Liver (tissue), 9 donors: ENCODE measurements around the gene FAM110A. TPM values are rescaled to one million over a fixed set of nuclear protein-coding genes. Genes with fewer than 3 reads are reported as not detected.

Source experiments
- DNase-seq: peaks from one replicate; pipeline ENCODE4 v3.0.0-alpha.2; 2017; ENCODE audit warnings: low spot score
- H3K27ac ChIP-seq, 2 donors: one replicate each; pipeline ENCODE4 v1.7.0; 2013; ENCODE audit warnings: inconsistent platforms in 2 of 2, low read length in 2 of 2, control low read depth in 1 of 2, low read depth in 1 of 2, mild to moderate bottlenecking in 1 of 2
- H3K27me3 ChIP-seq, 4 donors: one replicate each; pipeline versions ENCODE4 v1.6.1 to v1.7.0; 2013; ENCODE audit warnings: low read length in 3 of 4, inconsistent platforms in 1 of 4, mild to moderate bottlenecking in 1 of 4, moderate library complexity in 1 of 4; ENCODE audit not compliant: control insufficient read depth in 4 of 4, insufficient read depth in 4 of 4
- H3K36me3 ChIP-seq, 4 donors: one replicate each; pipeline versions ENCODE4 v1.6.1 to v1.7.0; 2013; ENCODE audit warnings: low read length in 3 of 4, mild to moderate bottlenecking in 3 of 4, low read depth in 1 of 4, moderate library complexity in 1 of 4; ENCODE audit not compliant: control insufficient read depth in 4 of 4, insufficient read depth in 3 of 4
- H3K4me1 ChIP-seq, 4 donors: one replicate each; pipeline versions ENCODE4 v1.6.1 to v1.7.0; 2013; ENCODE audit warnings: low read length in 3 of 4, mild to moderate bottlenecking in 3 of 4, moderate library complexity in 1 of 4; ENCODE audit not compliant: control insufficient read depth in 4 of 4, insufficient read depth in 4 of 4
- H3K4me3 ChIP-seq, 3 donors: one replicate each; pipeline versions ENCODE4 v1.6.1 to v1.7.0; 2013; ENCODE audit warnings: low read length in 3 of 3, control low read depth in 1 of 3, low read depth in 1 of 3, mild to moderate bottlenecking in 1 of 3
- H3K9ac ChIP-seq, 2 donors: one replicate each; pipeline ENCODE4 v1.7.0; 2013; ENCODE audit warnings: low read length in 2 of 2, mild to moderate bottlenecking in 2 of 2, moderate library complexity in 2 of 2, control low read depth in 1 of 2, low read depth in 1 of 2
- H3K9me3 ChIP-seq, 4 donors: one replicate each; pipeline versions ENCODE4 v1.6.1 to v1.7.0; 2013; ENCODE audit warnings: low read length in 3 of 4; ENCODE audit not compliant: control insufficient read depth in 4 of 4
- ATF3 ChIP-seq: IDR thresholded peaks from 2 replicates; pipeline ENCODE4 v1.6.1; 2016; ENCODE audit warnings: antibody characterized with exemption
- CTCF ChIP-seq: fragments of 150-350 bp; IDR thresholded peaks from 2 replicates; pipeline ENCODE4 v1.5.1; 2017; ENCODE audit warnings: improper control_type of control experiment, low read depth, low read length; ENCODE audit not compliant: missing input control
- EGR1 ChIP-seq, 2 donors: IDR thresholded peaks; 2 replicates each; pipeline ENCODE4 v1.6.1; 2016 to 2018; ENCODE audit warnings: antibody characterized with exemption in 2 of 2, low read depth in 2 of 2
- FOXA1 ChIP-seq: IDR thresholded peaks from 2 replicates; pipeline ENCODE4 v1.6.1; 2016; ENCODE audit warnings: antibody characterized with exemption
- FOXA2 ChIP-seq: IDR thresholded peaks from 2 replicates; pipeline ENCODE4 v1.6.1; 2016; ENCODE audit warnings: antibody characterized with exemption
- HNF4A ChIP-seq, 2 donors: conservative IDR thresholded peaks; 2 replicates each; pipeline ENCODE4 v1.6.1; 2016; ENCODE audit warnings: antibody characterized with exemption in 2 of 2, mild to moderate bottlenecking in 2 of 2
- HNF4G ChIP-seq: IDR thresholded peaks from 2 replicates; pipeline ENCODE4 v1.6.1; 2016; ENCODE audit warnings: antibody characterized with exemption
- JUND ChIP-seq, 2 donors: IDR thresholded peaks; 2 replicates each; pipeline ENCODE4 v1.6.1; 2016; ENCODE audit warnings: antibody characterized with exemption in 2 of 2
- NR2F2 ChIP-seq: IDR thresholded peaks from 2 replicates; pipeline ENCODE4 v1.6.1; 2016; ENCODE audit warnings: antibody characterized with exemption
- RXRA ChIP-seq, 2 donors: IDR thresholded peaks; 2 replicates each; pipeline ENCODE4 v1.6.1; 2017 to 2018; ENCODE audit warnings: antibody characterized with exemption in 2 of 2, mild to moderate bottlenecking in 1 of 2
- SP1 ChIP-seq: IDR thresholded peaks from 2 replicates; pipeline ENCODE4 v1.6.1; 2018; ENCODE audit warnings: antibody characterized with exemption, mild to moderate bottlenecking
- TAF1 ChIP-seq: conservative IDR thresholded peaks from 2 replicates; pipeline ENCODE4 v1.6.1; 2016; ENCODE audit warnings: antibody characterized with exemption, mild to moderate bottlenecking
- YY1 ChIP-seq: IDR thresholded peaks from 2 replicates; pipeline ENCODE4 v1.6.1; 2016; ENCODE audit warnings: antibody characterized with exemption, mild to moderate bottlenecking
- ZBTB33 ChIP-seq: IDR thresholded peaks from 2 replicates; pipeline ENCODE4 v1.6.1; 2016; ENCODE audit warnings: antibody characterized with exemption
- WGBS: extraction: QIAGEN DNeasy Blood & Tissue Kit; methylation state at CpG from one replicate; pipeline ENCODE4 v1.1.7; 2013; 5-methylcytosine and 5-hydroxymethylcytosine counted together
- polyA plus RNA-seq, 2 donors: library from polyadenylated mRNA; stranded (reverse) in 1 of 2; unstranded in 1 of 2; fragments of 200-250 nt in 1 of 2; fragments of >200 nt in 1 of 2; fragmentation: Nextera tagmentation in 1 of 2; extraction: Ambion mirVana in 1 of 2; gene quantifications; one replicate each; pipeline versions ENCODE4 v1.2.1 to v1.2.3, GENCODE V29; 2013 to 2015
- total RNA-seq, 2 donors: library from RNA; depleted of rRNA; stranded (reverse); fragments of >200 nt; gene quantifications; one replicate each; pipeline ENCODE4 v1.2.3, GENCODE V29; 2014
- TF ChIP-seq, protein P1 (sequence below): IDR thresholded peaks from 2 replicates; pipeline ENCODE4 v1.6.1; 2016; ENCODE audit warnings: antibody characterized with exemption
- donor health status: healthy.
- donor health status: healthy.
- donor health status: healthy.
- donor health status: healthy.
- donor health status: healthy.

FAM110A gene
- total and polyA plus RNA-seq, 4 donors, result 1.2 to 6.7 (median 2.0) TPM

GRCh38 chr20:868279-868678, 34.8 kb downstream of the FAM110A start:
- WGBS, result 89% methylated on average over 9 of the region's 9 CpGs
- Histone ChIP-seq H3K27me3 (peaks cover 0 to 5% (median 0%) of the 10 kb centered on the region in 4 donors), H3K4me3 (no peak overlapping the region), H3K4me1 (peaks cover 0 to 3% (median 1%) of the 10 kb centered on the region in 4 donors), H3K36me3 (no peaks in the 10 kb centered on the region), H3K9me3 (no peaks in the 10 kb centered on the region), H3K9ac (no peak overlapping the region), H3K27ac (no peak overlapping the region)
- no peak for DNase-seq
- no peak for TF ChIP-seq HNF4G
- TF ChIP-seq, protein P1, sequence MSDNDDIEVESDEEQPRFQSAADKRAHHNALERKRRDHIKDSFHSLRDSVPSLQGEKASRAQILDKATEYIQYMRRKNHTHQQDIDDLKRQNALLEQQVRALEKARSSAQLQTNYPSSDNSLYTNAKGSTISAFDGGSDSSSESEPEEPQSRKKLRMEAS, result no peak
- TF ChIP-seq NR2F2, result no peak
- TF ChIP-seq CTCF, result no peak
- no peak for TF ChIP-seq FOXA2

- 39% methylated on average over 5 of the region's 5 CpGs for whole genome bisulfite sequencing
- no peak overlapping the region for H3K4me3 ChIP-seq
- TF ChIP-seq JUND (IDR thresholded peaks at IDR 0.05) (no peak), ATF3 (no peak), ZBTB33 (no peak), SP1 (no peak), RXRA (IDR thresholded peaks at IDR 0.05) (peak; percentile 66 to 89), FOXA2 (no peak), HNF4A (conservative IDR thresholded peaks at IDR 0.05) (no peak), YY1 (no peak)
- DNase-seq, result no peak
- no peaks in the 10 kb centered on the region for H3K9me3 ChIP-seq
- no peak overlapping the region for H3K27ac ChIP-seq
- peaks cover 0 to 3% (median 1%) of the 10 kb centered on the region in 4 donors for H3K4me1 ChIP-seq
- H3K36me3 ChIP-seq, result no peaks in the 10 kb centered on the region
- no peak overlapping the region for H3K9ac ChIP-seq
- peaks cover 0 to 5% (median 0%) of the 10 kb centered on the region in 4 donors for H3K27me3 ChIP-seq
These were observed 36.1 kb downstream of the FAM110A start for GRCh38 chr20:869606-870005.

GRCh38 chr20:870758-871157, 37.2 kb downstream of the FAM110A start:
- 81% methylated on average over 3 of the region's 3 CpGs for WGBS
- H3K4me3 ChIP-seq, result no peak overlapping the region
- no peak for TF ChIP-seq EGR1 (IDR thresholded peaks at IDR 0.05; ENCODE audit: low read depth in 2 of 2)
- no peak for TF ChIP-seq TAF1
- TF ChIP-seq, protein P1, result no peak
- no peak for TF ChIP-seq JUND (IDR thresholded peaks at IDR 0.05)
- TF ChIP-seq HNF4A (conservative IDR thresholded peaks at IDR 0.05), result no peak
- TF ChIP-seq HNF4G, result no peak
- TF ChIP-seq ZBTB33, result no peak
- no peak for TF ChIP-seq FOXA1
- no peak for TF ChIP-seq NR2F2
- no peak for TF ChIP-seq SP1
- no peak for TF ChIP-seq ATF3
- no peak for TF ChIP-seq RXRA (IDR thresholded peaks at IDR 0.05)
- TF ChIP-seq CTCF, result no peak
- TF ChIP-seq YY1, result no peak

More at GRCh38 chr20:870758-871157, 37.2 kb downstream of the FAM110A start:
- no peak for DNase-seq
- H3K4me1 ChIP-seq, result peaks cover 0 to 3% (median 1%) of the 10 kb centered on the region in 4 donors
- H3K9me3 ChIP-seq, result no peaks in the 10 kb centered on the region
- H3K27ac ChIP-seq, result no peak overlapping the region
- no peak overlapping the region for H3K9ac ChIP-seq
- no peaks in the 10 kb centered on the region for H3K36me3 ChIP-seq
- no peaks in the 10 kb centered on the region for H3K27me3 ChIP-seq
